IMR-90 (cell line): Measurements from ENCODE around the gene STARD10.

ENCODE experiments used
- CEBPB ChIP-seq: IDR thresholded peaks from 2 replicates; pipeline ENCODE4 v1.6.1; 2012; ENCODE audit warnings: low read depth, low read length, improper control_type of control experiment
- MAZ ChIP-seq: IDR thresholded peaks from 2 replicates; pipeline ENCODE4 v1.6.1; 2012; ENCODE audit warnings: low read depth, mild to moderate bottlenecking, low read length, improper control_type of control experiment, moderate library complexity, borderline replicate concordance
- POLR2A ChIP-seq: IDR thresholded peaks from 2 replicates; pipeline ENCODE4 v1.6.1; 2012; ENCODE audit warnings: mild to moderate bottlenecking, low read depth, low read length
- RAD21 ChIP-seq: IDR thresholded peaks from 2 replicates; pipeline ENCODE4 v1.6.1; 2012; ENCODE audit warnings: low read length, improper control_type of control experiment
- RCOR1 ChIP-seq: IDR thresholded peaks from 2 replicates; pipeline ENCODE4 v1.6.1; 2012; ENCODE audit warnings: mild to moderate bottlenecking, low read length, improper control_type of control experiment; ENCODE audit not compliant: insufficient replicate concordance
- RFX5 ChIP-seq: IDR thresholded peaks from 2 replicates; pipeline ENCODE4 v1.8.0; 2012; ENCODE audit warnings: low read depth, mild to moderate bottlenecking, low read length, moderate library complexity
- SMC3 ChIP-seq: fragments of 150-350 bp; IDR thresholded peaks from 2 replicates; pipeline ENCODE4 v1.6.1; 2016; ENCODE audit warnings: low read depth, mild to moderate bottlenecking, antibody characterized with exemption, low read length, moderate library complexity
- TF ChIP-seq, protein P1 (sequence below): conservative IDR thresholded peaks from 2 replicates; pipeline ENCODE4 v1.5.1; 2012; ENCODE audit warnings: mild to moderate bottlenecking, low read depth, low read length, improper control_type of control experiment

DNA sequence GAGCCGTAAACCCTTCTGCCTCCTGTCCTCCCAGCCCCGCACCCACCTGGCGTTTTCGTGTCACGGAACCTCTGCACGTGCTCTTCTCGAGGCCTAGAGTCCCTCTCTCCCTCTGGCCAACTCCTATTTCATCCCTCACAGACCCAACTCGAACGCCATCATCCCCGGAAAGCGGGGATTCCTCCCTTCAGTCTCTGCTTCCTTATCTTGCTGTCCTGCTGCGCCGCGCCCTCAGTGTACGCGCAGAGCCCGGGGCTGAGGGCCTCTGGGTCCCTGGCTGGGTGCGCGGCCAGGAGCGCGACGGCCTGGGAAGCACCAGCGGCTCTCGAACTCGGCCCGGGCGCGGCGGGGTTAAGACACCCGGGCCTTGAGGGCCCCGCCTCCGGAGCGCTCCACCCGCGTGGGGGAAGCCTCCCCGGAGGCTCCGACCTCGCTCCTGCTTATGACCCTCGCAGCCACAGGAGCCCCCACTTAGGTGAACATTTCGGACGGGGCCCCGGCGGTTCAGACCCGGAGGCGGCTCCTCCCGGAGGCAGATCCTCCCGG, 20.0 kb upstream of the STARD10 start:
- TF ChIP-seq, protein P1, sequence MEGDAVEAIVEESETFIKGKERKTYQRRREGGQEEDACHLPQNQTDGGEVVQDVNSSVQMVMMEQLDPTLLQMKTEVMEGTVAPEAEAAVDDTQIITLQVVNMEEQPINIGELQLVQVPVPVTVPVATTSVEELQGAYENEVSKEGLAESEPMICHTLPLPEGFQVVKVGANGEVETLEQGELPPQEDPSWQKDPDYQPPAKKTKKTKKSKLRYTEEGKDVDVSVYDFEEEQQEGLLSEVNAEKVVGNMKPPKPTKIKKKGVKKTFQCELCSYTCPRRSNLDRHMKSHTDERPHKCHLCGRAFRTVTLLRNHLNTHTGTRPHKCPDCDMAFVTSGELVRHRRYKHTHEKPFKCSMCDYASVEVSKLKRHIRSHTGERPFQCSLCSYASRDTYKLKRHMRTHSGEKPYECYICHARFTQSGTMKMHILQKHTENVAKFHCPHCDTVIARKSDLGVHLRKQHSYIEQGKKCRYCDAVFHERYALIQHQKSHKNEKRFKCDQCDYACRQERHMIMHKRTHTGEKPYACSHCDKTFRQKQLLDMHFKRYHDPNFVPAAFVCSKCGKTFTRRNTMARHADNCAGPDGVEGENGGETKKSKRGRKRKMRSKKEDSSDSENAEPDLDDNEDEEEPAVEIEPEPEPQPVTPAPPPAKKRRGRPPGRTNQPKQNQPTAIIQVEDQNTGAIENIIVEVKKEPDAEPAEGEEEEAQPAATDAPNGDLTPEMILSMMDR, result no peak
- peak; percentile 88 for TF ChIP-seq POLR2A
- no peak for TF ChIP-seq CEBPB
- no peak for TF ChIP-seq SMC3
- no peak for TF ChIP-seq RFX5
- no peak for TF ChIP-seq MAZ
- 0 out of 2 replicates have a peak, but pooled peaks have one; percentile 8 for TF ChIP-seq RAD21
- TF ChIP-seq RCOR1, result no peak
